Ammon's horn (tissue), 1 donor: ENCODE data around the gene CRLF1.

Experiments used
- DNase-seq: peaks from one replicate; pipeline ENCODE4 v3.0.0-alpha.2; 2016; ENCODE audit warnings: low spot score

CRLF1 gene

DNA sequence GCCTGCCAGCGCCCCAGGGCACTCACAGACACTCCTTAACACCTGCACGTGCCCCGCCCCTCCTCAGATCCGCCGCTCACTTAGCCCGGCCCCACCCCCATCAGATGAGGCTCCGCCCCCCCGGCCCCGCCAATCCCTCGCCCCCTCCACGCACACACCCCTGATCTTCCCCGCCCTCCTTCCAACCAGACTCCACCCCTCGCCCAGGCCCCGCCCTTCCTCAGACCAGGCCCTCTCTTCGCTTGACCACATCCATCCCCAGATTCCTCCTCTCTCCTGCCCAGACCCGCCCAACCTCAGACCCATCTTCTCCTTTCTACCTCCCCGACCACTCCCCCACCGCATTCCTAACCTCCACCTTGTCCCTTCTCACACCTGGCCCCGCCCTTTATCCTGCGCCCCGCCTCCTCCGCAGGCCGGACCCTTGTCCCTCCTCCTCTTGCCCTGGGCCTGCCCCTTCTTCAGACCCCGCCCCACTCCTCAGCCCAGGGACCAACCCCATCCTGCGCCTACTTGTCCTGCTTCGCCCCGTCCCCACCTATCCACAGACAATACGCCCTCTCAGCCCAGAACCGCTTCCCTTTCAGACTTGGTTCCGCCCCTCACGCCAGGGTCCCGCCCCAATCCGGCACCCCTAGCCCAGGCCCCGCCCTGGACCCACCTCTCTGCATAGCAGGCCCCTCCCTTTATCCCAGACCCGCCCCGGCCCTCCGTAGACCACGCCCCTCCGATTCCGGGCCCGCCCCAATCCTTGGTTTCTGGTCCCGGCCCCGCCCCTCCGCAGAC lies 29.8 kb upstream of the CRLF1 start:
- DNase-seq, result peak; percentile 98

GRCh38 chr19:18635831-18636182 lies 29.2 kb upstream of the CRLF1 start:
- no peak for DNase-seq

- no peak for DNase-seq
Measured at GRCh38 chr19:18634612-18635297, 28.2 kb upstream of the CRLF1 start.

DNA sequence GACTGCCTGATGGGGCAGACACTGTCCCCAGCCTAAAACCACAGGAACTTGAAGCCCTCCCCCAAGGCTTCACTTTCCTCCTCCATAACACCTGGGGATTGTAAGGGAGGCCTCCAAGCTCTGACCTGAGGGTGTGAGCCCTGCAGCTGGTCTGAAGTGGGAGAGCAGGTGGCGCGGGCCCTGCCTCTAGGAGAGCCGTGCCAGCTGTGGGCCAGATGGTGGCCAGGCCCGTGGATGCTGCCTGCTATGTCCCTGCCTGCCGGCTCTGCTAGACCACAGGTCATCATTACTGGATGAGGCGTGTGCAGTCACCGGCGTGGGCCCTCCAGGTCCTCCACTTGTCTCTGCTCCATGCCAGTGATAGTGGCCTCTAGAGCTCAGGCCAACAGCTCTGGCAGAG lies 26.7 kb upstream of the CRLF1 start:
- no peak for DNase-seq

DNA sequence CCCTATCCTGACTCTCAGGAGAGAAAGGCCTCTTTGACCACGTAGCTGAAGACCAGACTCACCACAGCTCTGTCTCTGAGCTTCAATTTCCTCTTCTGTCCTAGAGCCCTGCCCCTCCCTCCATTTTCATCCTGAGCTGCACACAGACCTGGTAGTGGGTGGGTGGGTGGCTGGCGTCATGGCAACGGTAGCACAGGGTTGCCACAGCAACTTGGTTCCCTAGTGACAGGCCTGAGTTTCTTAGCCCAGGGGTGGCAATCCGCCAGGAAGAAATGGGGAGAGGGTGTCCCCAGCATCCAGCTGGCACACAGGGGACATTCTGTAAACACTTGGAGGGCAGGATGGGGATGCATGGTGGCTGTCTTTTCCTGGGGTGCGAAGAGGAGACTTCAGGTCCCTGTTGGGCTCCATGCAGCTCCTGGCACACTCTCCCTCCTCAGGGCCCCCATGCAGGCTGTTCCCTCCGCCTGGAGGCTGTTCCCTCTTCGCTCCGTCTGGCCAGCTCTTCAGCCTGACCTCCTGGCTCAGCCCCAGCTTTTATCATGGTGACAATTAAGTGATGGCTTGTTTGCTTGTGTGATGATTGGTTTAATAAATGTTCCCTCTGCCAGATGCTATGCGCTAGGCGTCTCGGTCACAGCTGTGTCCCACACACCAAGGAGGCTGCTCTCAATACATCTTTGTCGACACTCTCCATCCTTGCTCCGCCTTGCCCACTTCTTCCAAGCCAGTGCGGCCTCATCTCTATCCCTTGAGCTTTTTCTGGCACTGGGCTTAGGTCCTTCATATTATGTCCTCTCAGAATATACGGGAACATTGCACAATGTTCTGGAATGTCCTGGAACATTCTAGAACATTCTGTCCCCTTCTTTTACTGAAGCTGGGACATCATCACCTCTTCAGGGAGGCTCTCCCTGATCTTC lies 22.8 kb upstream of the CRLF1 start:
- DNase-seq, result peak; percentile 76

- DNase-seq, result no peak
Measured at GRCh38 chr19:18626906-18627305, 20.3 kb upstream of the CRLF1 start.

DNA sequence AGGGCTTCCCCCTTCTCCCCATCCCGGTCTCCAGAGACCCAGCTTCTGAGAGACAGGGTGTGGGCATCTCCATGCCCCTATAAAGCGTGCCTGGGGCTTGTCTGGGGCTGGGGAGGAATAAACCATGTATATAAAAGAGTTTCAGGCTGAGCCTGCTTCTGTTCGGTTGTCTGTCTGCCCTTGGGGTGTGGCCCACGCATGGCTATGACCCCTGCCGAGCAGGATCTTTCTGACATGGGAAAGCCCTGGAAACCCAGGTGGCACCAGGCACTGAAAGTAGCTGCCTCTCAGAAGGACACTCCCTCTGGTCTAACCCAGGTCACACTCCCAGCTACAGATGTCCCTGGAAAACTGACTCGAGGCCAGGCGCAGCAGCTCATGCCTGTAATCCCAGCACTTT lies 14.3 kb upstream of the CRLF1 start:
- no peak for DNase-seq

- DNase-seq, result no peak
Measured at GRCh38 chr19:18620311-18620710, 13.7 kb upstream of the CRLF1 start.

- no peak for DNase-seq
Measured at GRCh38 chr19:18618236-18618635, 11.6 kb upstream of the CRLF1 start.

GRCh38 chr19:18617562-18617961 lies 11.0 kb upstream of the CRLF1 start:
- no peak for DNase-seq

- no peak for DNase-seq
Measured at GRCh38 chr19:18616023-18616422, 9.4 kb upstream of the CRLF1 start.

DNA sequence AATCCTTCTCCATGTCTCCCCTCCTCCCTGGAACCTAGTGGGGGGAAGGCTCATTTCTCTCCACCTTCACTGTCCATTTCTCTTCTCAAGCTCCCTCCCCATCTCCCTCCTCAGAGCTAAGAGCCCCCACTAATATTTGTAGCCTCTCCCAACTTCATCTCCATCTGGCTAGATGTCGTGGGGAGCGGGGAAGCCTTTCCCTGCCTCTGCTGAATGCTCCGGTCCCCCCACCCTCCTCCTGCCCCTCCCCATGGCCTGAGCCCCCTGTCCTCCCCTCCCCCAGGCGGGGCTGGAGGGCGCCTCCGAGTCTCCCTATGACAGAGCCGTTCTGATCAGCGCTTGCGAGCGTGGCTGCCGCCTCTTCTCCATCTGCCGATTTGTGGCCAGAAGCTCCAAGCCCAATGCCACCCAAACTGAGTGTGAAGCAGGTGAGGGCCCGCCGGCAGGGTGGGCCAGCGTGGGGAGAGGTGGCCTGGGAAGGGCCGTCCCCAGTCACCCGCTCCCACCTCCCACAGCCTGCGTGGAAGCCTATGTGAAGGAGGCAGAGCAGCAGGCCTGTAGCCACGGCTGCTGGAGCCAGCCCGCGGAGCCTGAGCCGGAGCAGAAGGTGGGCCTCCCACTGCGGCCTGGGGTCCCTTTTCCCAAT lies 7.1 kb upstream of the CRLF1 start:
- DNase-seq, result no peak

DNA sequence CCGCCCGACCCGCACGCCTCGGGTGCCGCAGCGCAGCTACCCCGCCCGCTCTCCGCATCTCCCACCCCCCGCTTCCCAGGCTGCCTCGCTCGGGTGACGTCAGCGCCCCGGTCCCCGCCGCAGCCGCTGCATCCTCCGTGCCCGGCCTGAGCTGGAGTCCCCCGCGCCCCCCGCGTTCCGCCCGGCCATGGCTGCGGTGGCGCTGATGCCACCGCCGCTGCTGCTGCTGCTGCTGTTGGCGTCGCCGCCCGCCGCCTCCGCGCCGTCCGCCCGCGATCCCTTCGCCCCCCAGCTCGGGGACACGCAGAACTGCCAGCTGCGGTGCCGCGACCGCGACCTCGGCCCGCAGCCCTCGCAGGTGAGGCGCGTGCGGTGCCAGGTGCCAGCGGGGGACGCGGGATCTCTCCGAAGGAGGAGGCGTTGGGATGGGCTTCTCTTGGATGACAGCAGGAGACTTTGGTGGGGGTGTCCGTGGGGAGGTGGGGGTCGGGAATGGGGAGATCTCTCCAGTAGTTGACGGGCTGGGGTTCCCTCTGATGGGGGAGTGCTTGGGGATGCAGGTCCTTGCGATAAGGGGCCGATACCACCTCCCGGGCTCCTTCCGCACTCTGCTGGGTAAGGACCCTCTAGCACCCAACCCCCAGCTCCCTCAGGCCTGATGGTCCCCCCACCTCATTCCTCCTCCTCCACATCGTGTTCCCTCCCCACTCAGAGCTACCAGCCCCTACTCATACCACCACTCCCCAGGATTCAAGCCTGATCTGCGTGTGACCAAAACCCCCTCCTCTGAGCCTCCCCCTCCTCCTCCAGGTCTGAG lies 6.4 kb upstream of the CRLF1 start, which contains the start of gene TMEM59L:
Gene TMEM59L, plus strand, starts transcription at position 99 of the 817 bp plus-strand sequence. Its CDS starts 89 bp downstream, at position 188.
- peak; percentile 68 for DNase-seq

- DNase-seq, result no peak
Measured at GRCh38 chr19:18612051-18612771, 5.6 kb upstream of the CRLF1 start.

DNA sequence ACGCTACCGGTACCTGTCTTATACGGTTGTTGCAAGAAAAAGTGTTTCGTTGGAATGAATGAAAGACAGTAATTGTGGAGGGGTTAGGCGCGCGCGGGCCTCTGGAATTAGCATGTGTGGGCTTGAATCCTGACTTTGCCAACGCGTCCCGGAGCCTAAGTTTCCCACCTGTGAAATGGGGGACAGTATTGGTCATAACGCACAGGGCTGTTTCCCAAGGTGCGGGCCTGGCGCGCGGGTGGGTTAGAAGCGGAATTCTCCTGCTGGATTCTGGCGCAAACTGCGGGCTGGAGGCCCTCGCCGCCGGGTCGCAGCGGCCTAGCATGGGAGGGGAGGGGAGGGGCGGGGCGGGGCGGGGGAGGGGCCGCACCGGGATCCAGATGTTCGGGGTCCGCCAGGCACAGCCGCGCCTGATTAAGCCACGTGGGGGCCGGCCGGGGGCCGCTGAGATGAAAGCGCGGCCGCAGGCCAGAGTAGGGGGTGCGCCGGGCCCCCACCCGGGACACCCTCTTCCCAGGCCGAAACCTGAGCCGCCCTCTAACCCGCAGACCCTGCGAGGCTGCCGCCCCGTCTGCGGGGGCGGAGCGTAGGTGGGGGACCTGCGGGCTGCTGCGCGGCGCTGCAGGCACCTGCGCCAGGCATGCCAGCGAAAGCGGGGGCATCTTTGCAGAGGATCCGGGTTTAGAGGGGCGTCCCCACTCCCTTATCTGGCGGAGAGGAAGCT lies 4.9 kb upstream of the CRLF1 start:
- no peak for DNase-seq

- no peak for DNase-seq
Measured at GRCh38 chr19:18610556-18611326, 4.1 kb upstream of the CRLF1 start.

GRCh38 chr19:18610245-18610555 lies 3.6 kb upstream of the CRLF1 start:
- no peak for DNase-seq

DNA sequence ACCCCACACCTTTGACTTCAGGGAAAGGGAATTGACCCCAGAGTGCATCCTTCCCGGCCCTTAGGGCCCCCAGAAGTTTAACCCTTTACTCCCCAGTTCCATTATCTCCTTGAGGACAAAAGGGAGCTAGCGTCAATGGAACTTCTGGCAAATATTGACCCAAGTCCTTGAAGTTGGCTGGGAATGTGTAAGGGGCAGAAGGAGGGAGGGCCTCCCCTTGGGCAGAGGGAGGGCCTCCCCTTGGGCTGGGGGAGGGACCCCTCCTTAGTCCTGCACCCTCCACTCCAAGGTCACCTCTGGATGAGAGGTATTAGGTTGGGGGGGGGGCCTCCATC lies 3.1 kb upstream of the CRLF1 start:
- DNase-seq, result no peak
